NCI-H2171 (cell line): ENCODE measurements around the gene GBP3.
A peak's percentile ranks its signal among the peaks of the same experiment; 100 is the strongest.
"Not testable (repeated sequence)": the region's sequence is repeated elsewhere in the genome, so short reads cannot be mapped to it uniquely, and the experiment has no call there.

Experiments
- DNase-seq: peaks from one replicate; lab custom pipeline; 2025; lab: John Stamatoyannopoulos, UW

Gene GBP3

DNA sequence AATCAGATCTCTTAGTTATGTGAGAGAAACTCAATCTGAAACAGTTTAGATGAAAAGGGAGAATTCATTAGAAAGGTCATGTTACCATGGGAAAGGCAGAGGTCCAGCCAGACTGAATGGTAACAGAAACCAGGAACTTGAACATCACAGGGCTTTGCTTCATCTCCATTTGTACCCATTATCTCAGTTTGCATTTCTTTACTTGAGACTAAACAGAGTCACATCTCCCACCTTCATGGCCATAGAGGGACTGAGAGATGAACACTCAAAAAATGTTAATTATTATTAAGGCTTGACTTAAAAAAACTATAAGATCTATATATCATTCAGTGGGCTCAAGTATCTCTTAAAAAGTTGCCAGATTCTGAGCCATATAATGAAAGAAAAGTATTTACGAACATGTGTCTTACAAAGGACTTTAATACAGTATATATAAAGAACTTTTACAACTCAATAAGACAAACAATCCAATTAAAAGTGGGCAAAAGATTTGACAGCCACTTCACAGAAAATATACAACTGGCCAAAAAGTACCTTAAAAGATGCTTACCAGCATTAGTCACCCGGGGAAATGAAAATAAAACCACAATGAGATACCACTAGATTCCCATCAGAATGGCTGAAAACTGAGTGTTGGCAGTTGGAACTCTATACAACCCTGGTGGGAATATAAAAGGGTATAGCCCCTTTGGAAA is 43.5 kb downstream of the GBP3 start:
- DNase-seq = no peak

DNA sequence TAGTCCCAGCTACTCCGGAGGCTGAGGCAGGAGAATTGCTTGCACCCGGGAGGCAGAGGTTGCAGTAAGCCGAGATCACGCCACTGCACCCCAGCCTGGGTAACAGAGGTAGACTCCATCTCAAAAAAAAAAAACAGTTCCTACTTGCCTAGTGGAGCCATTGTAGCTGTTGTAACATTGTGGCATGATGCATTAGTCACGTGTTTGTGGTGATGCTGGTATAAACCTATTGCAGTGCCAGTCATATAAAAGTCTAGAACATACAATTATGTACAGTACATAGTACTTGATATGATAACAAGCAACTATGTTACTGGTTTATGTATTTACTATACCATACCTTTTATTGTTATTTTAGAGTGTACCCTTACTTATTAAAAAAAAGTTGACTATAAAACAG is 46.4 kb downstream of the GBP3 start:
- DNase-seq = no peak

DNA sequence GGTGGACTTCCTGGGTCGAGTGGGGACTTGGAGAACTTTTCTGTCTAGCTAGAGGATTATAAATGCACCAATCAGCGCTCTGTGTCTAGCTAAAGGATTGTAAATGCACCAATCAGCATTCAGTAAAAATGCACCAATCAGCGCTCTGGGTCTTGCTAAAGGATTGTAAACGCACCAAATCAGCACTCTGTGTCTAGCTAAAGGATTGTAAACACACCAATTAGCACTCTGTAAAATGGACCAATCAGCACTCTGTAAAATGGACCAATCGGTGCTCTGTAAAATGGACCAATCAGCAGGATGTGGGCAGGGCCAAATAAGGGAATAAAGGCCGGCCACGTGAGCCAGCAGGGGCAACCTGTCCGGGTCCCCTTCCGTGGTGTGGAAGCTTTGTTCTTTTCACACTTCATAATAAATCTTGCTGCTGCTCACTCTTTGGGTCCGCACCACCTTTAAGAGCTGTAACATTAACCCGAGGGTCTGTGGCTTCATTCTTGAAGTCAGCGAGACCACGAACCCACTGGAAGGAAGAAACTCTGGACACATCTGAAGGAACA is 48.0 kb downstream of the GBP3 start:
- not testable (repeated sequence) for DNase-seq

DNA sequence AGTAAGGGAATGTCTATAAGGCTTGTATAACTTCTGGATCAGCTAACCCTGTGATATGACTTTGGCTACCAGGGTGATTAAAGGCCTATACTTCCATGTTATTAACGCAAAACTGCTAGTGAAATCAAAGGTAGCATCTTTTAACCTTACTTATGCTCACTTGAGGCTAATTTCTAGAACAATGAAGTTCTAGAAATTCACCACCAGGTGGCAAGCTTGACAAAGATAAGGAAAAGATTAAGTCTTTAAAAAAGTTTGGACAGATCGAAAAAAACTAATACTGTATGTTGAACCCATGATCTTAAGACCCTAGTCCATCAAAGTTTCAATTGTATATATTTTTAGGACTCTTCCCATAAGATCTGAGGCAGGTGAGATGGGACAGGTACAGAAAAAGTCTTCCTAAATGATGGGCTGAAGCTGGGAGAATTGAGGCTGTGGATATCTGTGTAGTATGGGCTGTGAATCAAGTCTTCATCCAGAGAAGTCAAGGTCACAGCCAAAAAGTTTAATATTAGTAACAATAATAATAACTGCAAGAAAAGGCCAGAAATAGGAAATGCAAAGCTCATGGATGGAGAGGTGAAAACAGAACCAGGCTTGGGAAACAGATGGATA is 49.0 kb downstream of the GBP3 start:
- peak; percentile 3 for DNase-seq

DNA sequence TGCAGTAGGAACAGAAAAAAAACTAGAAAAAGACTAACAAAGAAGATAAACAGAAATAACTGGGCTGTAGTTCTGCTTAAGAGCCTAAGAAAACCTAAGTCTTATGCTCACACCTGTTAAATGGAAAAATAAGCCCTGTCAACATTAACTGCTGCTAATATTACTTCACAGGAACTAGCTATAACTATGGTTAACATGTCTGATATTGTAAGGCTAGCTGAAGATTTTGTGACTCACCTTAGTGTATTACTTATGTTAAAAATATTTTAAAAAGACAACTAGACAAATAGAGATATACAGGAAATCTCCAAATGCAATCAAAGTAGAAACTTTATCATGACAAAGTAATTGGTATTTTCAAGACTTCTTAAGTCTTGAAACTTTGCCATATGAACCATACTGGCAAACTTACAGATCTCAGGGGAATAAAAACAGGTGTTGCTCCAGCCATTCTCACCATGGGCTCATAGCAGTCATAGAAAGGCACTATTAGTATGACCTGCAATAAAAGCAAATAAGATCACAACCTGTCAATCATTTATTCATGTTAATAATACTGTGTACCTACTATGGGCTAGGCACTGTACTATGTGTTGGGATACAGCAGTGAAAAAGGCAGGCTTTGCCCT is 60.9 kb downstream of the GBP3 start:
- no peak for DNase-seq

DNA sequence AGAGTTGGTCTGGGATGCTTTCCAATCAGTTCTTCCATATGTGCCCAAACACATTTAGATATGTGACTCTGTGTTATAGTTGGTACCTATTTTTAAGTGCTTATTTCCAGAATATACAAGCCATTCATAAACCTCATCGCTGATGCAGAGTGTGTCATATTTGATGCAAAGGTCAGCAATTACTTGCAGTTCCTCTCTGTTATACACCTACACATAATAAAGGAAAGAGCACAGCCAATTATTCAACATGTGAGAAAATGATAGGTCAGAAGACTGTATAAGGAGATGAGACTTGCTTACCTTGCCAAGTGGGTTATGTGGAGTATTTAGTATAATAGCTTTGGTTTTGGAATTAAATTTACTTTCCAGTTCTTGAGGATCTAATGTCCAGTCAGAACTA is 61.6 kb downstream of the GBP3 start:
- no peak for DNase-seq
